IMR-90 (cell line): ENCODE measurements around the gene LRRC18. TPM values are rescaled to one million over a fixed set of nuclear protein-coding genes. Genes with fewer than 3 reads are reported as not detected.

Source experiments
- ATAC-seq: fragments of 200-7000 bp; cut with Tn5 transposase; 2 replicates; pipeline ENCODE4 v1.9.1; 2020; ENCODE audit warnings: low read depth, mild to moderate bottlenecking, moderate library complexity
- BruUV-seq: library from RNA; stranded (reverse); fragments of 400-500 nt; replicated peaks from 2 replicates; lab custom pipeline; 2021; lab: Mats Ljungman, UMichigan
- CTCF ChIA-PET: fragments of 300-600 bp; formaldehyde crosslinking; extraction: SDS; loops from one replicate; lab custom pipeline; 2021; ENCODE audit warnings: antibody characterized with exemption; lab: Yijun Ruan, JAX
- POLR2A ChIA-PET: fragments of 300-600 bp; sonication (Branson Sonifier 250); formaldehyde crosslinking; loops from one replicate; lab custom pipeline; 2022; ENCODE audit warnings: antibody characterized with exemption; ENCODE audit not compliant: unreplicated experiment; lab: Charles Lee
- DNase-seq: peaks from one replicate; pipeline ENCODE4 v3.0.0; 2013
- H2AFZ ChIP-seq: replicated peaks from 2 replicates; pipeline ENCODE3; 2013; ENCODE audit warnings: low read length, mild to moderate bottlenecking; ENCODE audit not compliant: poor library complexity
- H2AK5ac ChIP-seq: 2 replicates; pipeline ENCODE4 v1.6.1; 2013; ENCODE audit warnings: low read depth, low read length, inconsistent platforms
- H2AK9ac ChIP-seq: replicated peaks from 2 replicates; pipeline ENCODE3; 2013; ENCODE audit warnings: mild to moderate bottlenecking, low read depth, low read length, moderate library complexity; ENCODE audit not compliant: poor library complexity
- H2BK120ac ChIP-seq: 2 replicates; pipeline ENCODE4 v1.6.1; 2013; ENCODE audit warnings: low read depth, low read length, inconsistent platforms
- H2BK15ac ChIP-seq: 3 replicates; pipeline ENCODE4 v1.6.1; 2013; ENCODE audit warnings: low read depth, low read length, inconsistent platforms
- H2BK20ac ChIP-seq: 2 replicates; pipeline ENCODE4 v1.6.1; 2013; ENCODE audit warnings: low read depth, mild to moderate bottlenecking, inconsistent platforms, low read length, moderate library complexity
- H2BK5ac ChIP-seq: 2 replicates; pipeline ENCODE4 v1.6.1; 2013; ENCODE audit warnings: mild to moderate bottlenecking, low read depth, low read length, inconsistent platforms; ENCODE audit not compliant: poor library complexity, severe bottlenecking
- H3K14ac ChIP-seq: replicated peaks from 2 replicates; pipeline ENCODE4 v1.6.1; 2013; ENCODE audit warnings: low read depth, low read length, inconsistent platforms
- H3K18ac ChIP-seq: 2 replicates; pipeline ENCODE4 v1.6.1; 2013; ENCODE audit warnings: low read depth, low read length, control low read depth
- H3K23ac ChIP-seq: 2 replicates; pipeline ENCODE4 v1.6.1; 2013; ENCODE audit warnings: low read depth, low read length, inconsistent platforms
- H3K27ac ChIP-seq: 2 replicates; pipeline ENCODE4 v1.5.1; 2013; ENCODE audit warnings: mild to moderate bottlenecking, control low read depth, low read length; ENCODE audit not compliant: insufficient read depth
- H3K27me3 ChIP-seq: 2 replicates; pipeline ENCODE4 v1.6.1; 2013; ENCODE audit warnings: low read length; ENCODE audit not compliant: control insufficient read depth, insufficient read depth
- H3K36me3 ChIP-seq: 2 replicates; pipeline ENCODE4 v1.6.1; 2013; ENCODE audit warnings: low read length, mixed read lengths; ENCODE audit not compliant: control insufficient read depth, insufficient read depth
- H3K4ac ChIP-seq: 2 replicates; pipeline ENCODE4 v1.6.1; 2013; ENCODE audit warnings: low read depth, low read length, inconsistent platforms
- H3K4me1 ChIP-seq: 2 replicates; pipeline ENCODE4 v1.6.1; 2013; ENCODE audit warnings: low read length, mixed read lengths; ENCODE audit not compliant: control insufficient read depth, insufficient read depth
- H3K4me2 ChIP-seq: 2 replicates; pipeline ENCODE4 v1.6.1; 2013; ENCODE audit warnings: low read depth, mild to moderate bottlenecking, control low read depth, low read length, moderate library complexity
- H3K4me3 ChIP-seq: 2 replicates; pipeline ENCODE4 v1.5.1; 2013; ENCODE audit warnings: low read depth, mild to moderate bottlenecking, control low read depth, low read length, moderate library complexity; ENCODE audit not compliant: insufficient read depth
- H3K56ac ChIP-seq: 2 replicates; pipeline ENCODE4 v1.6.1; 2013; ENCODE audit warnings: low read length, inconsistent platforms; ENCODE audit not compliant: insufficient read depth; ENCODE audit errors: extremely low read depth
- H3K79me1 ChIP-seq, 2 experiments: 2 replicates each; pipeline ENCODE4 v1.6.1; 2013; ENCODE audit warnings: low read length in 2 of 2, inconsistent platforms in 1 of 2, low read depth in 1 of 2
- H3K9ac ChIP-seq: 2 replicates; pipeline ENCODE4 v1.6.1; 2013; ENCODE audit warnings: low read depth, low read length, control low read depth
- H3K9me1 ChIP-seq: 2 replicates; pipeline ENCODE4 v1.6.1; 2013; ENCODE audit warnings: low read length, inconsistent platforms; ENCODE audit not compliant: insufficient read depth
- H3K9me3 ChIP-seq: 2 replicates; pipeline ENCODE4 v1.6.1; 2013; ENCODE audit warnings: low read length; ENCODE audit not compliant: control insufficient read depth, insufficient read depth
- H4K20me1 ChIP-seq: 2 replicates; pipeline ENCODE4 v1.6.1; 2013; ENCODE audit warnings: low read length, inconsistent platforms; ENCODE audit not compliant: insufficient read depth
- H4K5ac ChIP-seq: 2 replicates; pipeline ENCODE4 v1.6.1; 2013; ENCODE audit warnings: mild to moderate bottlenecking, low read depth, low read length, control low read depth
- H4K8ac ChIP-seq, 2 experiments: 2 replicates each; pipeline ENCODE4 v1.6.1; 2013; ENCODE audit warnings: low read depth in 2 of 2, low read length in 2 of 2, control low read depth in 1 of 2, inconsistent platforms in 1 of 2
- H4K91ac ChIP-seq: 2 replicates; pipeline ENCODE4 v1.6.1; 2013; ENCODE audit warnings: low read depth, low read length, inconsistent platforms; ENCODE audit not compliant: insufficient read depth
- CHD1 ChIP-seq: IDR thresholded peaks from 2 replicates; pipeline ENCODE4 v1.6.1; 2012; ENCODE audit warnings: low read depth, low read length, improper control_type of control experiment
- FOS ChIP-seq: fragments of 150-350 bp; IDR thresholded peaks from 2 replicates; pipeline ENCODE4 v1.6.1; 2016; ENCODE audit warnings: low read depth, low read length
- MAFK ChIP-seq: IDR thresholded peaks from 2 replicates; pipeline ENCODE4 v1.6.1; 2012; ENCODE audit warnings: low read depth, low read length, improper control_type of control experiment
- RCOR1 ChIP-seq: IDR thresholded peaks from 2 replicates; pipeline ENCODE4 v1.6.1; 2012; ENCODE audit warnings: mild to moderate bottlenecking, low read length, improper control_type of control experiment; ENCODE audit not compliant: insufficient replicate concordance
- whole genome bisulfite sequencing, 2 experiments: methylation state at CpG; one replicate each; pipeline versions ENCODE4 v1.1.5 to v1.1.7; 2013; ENCODE audit warnings: missing lambda C conversion rate in 2 of 2; ENCODE audit not compliant: insufficient read length in 1 of 2; ENCODE audit errors: extremely low coverage in 2 of 2; 5-methylcytosine and 5-hydroxymethylcytosine counted together
- dilution Hi-C: fragments of 300-500 bp; cut with HindIII; formaldehyde crosslinking; loops from one replicate; pipeline ENCODE4 v1.14.3; 2018; ENCODE audit warnings: low sequenced_read_pairs; ENCODE audit not compliant: unreplicated experiment
- in situ Hi-C: fragments of 300-500 bp; cut with MboI; formaldehyde crosslinking; loops from 3 replicates; pipeline ENCODE4 v1.14.3; 2019; ENCODE audit warnings: low sequenced_read_pairs, inconsistent platforms, mixed read lengths
- intact Hi-C: fragments of 100-400 bp; cut with micrococcal nuclease; formaldehyde crosslinking; loops from 2 replicates; pipeline ENCODE4 v1.10.0; 2022
- polyA plus RNA-seq, 3 experiments: library from polyadenylated mRNA; depleted of rRNA; stranded (reverse); fragments of >200 nt; gene quantifications; 2 replicates each; pipeline ENCODE4 v1.2.3, GENCODE V29; 2012; ENCODE audit warnings: low replicate concordance in 1 of 3
- total RNA-seq: library from RNA; depleted of rRNA; stranded (reverse); fragments of >200 nt; gene quantifications from 2 replicates; pipeline ENCODE4 v1.2.3, GENCODE V29; 2012

Gene LRRC18
- total and polyA plus RNA-seq, 2 of the 4 experiments (the other 2 are of a cell fraction), result not detected

DNA sequence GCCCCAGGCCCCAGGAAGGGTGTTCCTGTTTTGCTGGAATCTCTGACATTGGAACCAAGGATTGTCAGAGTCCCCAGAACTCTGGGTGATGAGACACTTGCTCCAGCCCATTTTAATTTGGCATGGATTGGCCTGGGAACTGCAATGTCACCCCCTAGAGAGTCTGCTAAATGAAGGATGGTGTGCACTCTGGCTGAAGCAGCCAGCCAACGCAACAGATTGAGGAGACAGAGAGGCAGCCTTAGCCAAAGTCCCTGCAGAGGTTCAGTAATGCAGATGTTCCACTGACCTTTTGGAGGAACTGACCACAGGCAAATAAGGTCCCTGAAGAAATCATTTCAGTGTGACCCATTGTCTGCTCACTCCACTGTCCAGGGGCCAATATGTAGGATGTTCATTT lies 13.4 kb downstream of the LRRC18 start:
- Histone ChIP-seq H4K5ac (no peak overlapping the region), H2AK5ac (no peak overlapping the region), H3K9me1 (no peaks in the 10 kb centered on the region), H3K23ac (no peak overlapping the region), H2AK9ac (no peak overlapping the region), H3K4me2 (no peak overlapping the region), H4K20me1 (no peaks in the 10 kb centered on the region), H2BK15ac (no peak overlapping the region), H3K79me1 (no peaks in the 10 kb centered on the region), H3K9me3 (no peaks in the 10 kb centered on the region), H3K14ac (no peak overlapping the region), H3K18ac (no peak overlapping the region), H3K56ac (no peak overlapping the region), H2AFZ (no peak overlapping the region), H4K91ac (no peak overlapping the region), H3K4ac (no peak overlapping the region), H2BK5ac (no peak overlapping the region), H2BK20ac (no peak overlapping the region), H3K27me3 (peaks cover 11% of the 10 kb centered on the region), H3K9ac (no peak overlapping the region), H3K4me3 (no peak overlapping the region), H3K36me3 (no peaks in the 10 kb centered on the region), H3K27ac (no peak overlapping the region), H4K8ac (no peak overlapping the region), H3K4me1 (no peaks in the 10 kb centered on the region), H2BK120ac (no peak overlapping the region)
- no TSS peak for BruUV-seq
- ChIA-PET POLR2A (no interaction called here), CTCF (no interaction called here)
- dilution Hi-C loops, result no loop called here
- DNase-seq (no peak), ATAC-seq (no peak)
- in situ Hi-C loops, result no loop called here
- TF ChIP-seq MAFK (no peak), CHD1 (no peak), RCOR1 (no peak), FOS (no peak)
- intact Hi-C loops, result no loop called here
- 33% methylated on average over 1 of the region's 1 CpG; no CpG with 5 or more reads in 1 of the 2 experiments for WGBS, 2 experiments
